ENCODE data around the gene SEMA5B.

Gene SEMA5B

DNA sequence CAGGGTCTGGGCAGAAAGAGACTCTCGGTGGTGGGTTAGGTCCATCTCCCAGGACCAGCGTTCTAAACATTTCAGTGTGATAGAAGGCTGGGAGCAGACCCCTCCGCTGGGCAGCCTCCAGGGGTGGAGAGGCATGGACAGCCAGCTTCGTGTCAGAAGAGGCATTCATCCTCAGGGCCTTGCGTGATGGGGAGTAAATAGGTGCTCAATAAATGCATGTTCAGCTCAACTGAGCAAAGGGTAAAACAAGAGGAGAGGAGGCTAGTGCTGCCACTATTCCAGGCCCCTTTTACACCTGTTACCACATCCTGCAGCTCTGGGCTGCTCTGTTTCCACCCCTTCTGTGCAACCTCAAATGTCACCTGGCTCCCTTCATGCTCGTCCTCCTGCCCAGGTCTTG lies 49.0 kb downstream of the SEMA5B start:
- TF ChIP-seq POLR2AphosphoS5 (IDR thresholded peaks at IDR 0.05; ENCODE audit: low read depth, low read length), result no peak
- no peak for TF ChIP-seq TAF1 (IDR thresholded peaks at IDR 0.05; ENCODE audit: borderline replicate concordance, insufficient read depth, low read length)
- TF ChIP-seq, protein P1, sequence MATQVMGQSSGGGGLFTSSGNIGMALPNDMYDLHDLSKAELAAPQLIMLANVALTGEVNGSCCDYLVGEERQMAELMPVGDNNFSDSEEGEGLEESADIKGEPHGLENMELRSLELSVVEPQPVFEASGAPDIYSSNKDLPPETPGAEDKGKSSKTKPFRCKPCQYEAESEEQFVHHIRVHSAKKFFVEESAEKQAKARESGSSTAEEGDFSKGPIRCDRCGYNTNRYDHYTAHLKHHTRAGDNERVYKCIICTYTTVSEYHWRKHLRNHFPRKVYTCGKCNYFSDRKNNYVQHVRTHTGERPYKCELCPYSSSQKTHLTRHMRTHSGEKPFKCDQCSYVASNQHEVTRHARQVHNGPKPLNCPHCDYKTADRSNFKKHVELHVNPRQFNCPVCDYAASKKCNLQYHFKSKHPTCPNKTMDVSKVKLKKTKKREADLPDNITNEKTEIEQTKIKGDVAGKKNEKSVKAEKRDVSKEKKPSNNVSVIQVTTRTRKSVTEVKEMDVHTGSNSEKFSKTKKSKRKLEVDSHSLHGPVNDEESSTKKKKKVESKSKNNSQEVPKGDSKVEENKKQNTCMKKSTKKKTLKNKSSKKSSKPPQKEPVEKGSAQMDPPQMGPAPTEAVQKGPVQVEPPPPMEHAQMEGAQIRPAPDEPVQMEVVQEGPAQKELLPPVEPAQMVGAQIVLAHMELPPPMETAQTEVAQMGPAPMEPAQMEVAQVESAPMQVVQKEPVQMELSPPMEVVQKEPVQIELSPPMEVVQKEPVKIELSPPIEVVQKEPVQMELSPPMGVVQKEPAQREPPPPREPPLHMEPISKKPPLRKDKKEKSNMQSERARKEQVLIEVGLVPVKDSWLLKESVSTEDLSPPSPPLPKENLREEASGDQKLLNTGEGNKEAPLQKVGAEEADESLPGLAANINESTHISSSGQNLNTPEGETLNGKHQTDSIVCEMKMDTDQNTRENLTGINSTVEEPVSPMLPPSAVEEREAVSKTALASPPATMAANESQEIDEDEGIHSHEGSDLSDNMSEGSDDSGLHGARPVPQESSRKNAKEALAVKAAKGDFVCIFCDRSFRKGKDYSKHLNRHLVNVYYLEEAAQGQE (IDR thresholded peaks at IDR 0.05; ENCODE audit: insufficient read depth in 1 of 2, low read depth in 2 of 2, low read length in 2 of 2), result no peak
- no peak for TF ChIP-seq SIN3A (IDR thresholded peaks at IDR 0.05; ENCODE audit: borderline replicate concordance, insufficient read depth, low read length)
- TF ChIP-seq FOXP2 (optimal IDR thresholded peaks at IDR 0.05; ENCODE audit: borderline replicate concordance, extremely low read depth, extremely low read length, insufficient read depth), result no peak

DNA sequence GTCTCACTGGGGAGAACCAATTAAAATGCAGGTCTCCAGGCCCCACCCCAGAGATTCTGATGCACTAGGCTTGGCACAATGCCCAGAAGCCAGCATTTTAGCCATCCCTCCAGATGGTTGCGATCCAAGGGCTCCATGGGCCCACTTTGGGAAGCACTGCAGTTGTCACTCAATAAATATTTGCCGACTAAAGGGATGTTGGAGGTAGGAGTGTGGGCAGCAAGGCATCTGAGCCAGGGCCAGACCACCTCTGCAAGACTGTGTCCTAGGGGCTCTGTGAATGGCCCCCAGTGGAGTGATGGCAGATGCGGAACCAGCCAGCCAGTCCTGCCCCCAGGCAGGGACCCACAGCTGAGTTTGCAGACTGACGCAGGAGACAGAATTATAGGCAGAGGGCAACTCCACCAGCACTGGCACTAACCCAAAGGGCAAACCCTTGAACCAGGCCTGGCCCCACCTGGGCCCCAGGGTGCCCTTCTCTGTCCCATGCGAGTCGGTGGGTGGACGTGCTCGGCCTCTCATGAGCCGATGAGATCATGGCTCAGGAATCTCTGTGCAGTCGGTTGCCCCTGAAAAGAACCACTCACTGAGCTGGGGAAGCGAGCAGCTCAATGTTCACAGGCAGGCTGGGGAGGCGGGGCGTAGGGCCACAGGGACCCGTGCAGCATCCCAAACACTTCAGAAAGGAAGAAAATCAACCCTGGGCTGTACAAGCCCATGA lies 49.7 kb downstream of the SEMA5B start:
- no peak for TF ChIP-seq POLR2AphosphoS5 (IDR thresholded peaks at IDR 0.05; ENCODE audit: low read depth, low read length)
- no peak for TF ChIP-seq TAF1 (IDR thresholded peaks at IDR 0.05; ENCODE audit: borderline replicate concordance, insufficient read depth, low read length)
- TF ChIP-seq, protein P1 (IDR thresholded peaks at IDR 0.05; ENCODE audit: insufficient read depth in 1 of 2, low read depth in 2 of 2, low read length in 2 of 2), result no peak
- TF ChIP-seq FOXP2 (optimal IDR thresholded peaks at IDR 0.05; ENCODE audit: borderline replicate concordance, extremely low read depth, extremely low read length, insufficient read depth), result no peak
- TF ChIP-seq SIN3A (IDR thresholded peaks at IDR 0.05; ENCODE audit: borderline replicate concordance, insufficient read depth, low read length), result no peak

DNA sequence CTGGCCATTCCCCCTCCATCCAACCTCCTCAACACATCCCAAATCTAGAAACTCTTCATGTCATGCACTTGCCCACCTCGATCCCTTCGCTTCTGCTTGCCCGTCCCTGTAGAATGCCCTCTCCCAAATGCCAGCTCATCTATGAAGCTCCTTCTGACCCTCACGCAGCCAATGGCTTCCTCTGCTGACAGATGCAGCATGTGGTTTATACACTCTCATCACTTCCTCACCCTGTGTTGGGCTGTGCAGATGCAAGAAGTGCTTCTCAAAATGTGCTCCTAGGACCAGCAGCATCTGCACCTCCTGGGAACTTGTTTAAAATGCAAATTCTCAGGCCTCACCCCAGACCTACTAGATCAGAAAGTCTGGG lies 51.7 kb downstream of the SEMA5B start:
- no peak for TF ChIP-seq FOXP2 (optimal IDR thresholded peaks at IDR 0.05; ENCODE audit: borderline replicate concordance, extremely low read depth, extremely low read length, insufficient read depth)
- TF ChIP-seq, protein P1 (IDR thresholded peaks at IDR 0.05; ENCODE audit: insufficient read depth in 1 of 2, low read depth in 2 of 2, low read length in 2 of 2), result no peak
- TF ChIP-seq TAF1 (IDR thresholded peaks at IDR 0.05; ENCODE audit: borderline replicate concordance, insufficient read depth, low read length), result no peak
- TF ChIP-seq POLR2AphosphoS5 (IDR thresholded peaks at IDR 0.05; ENCODE audit: low read depth, low read length), result no peak
- TF ChIP-seq SIN3A (IDR thresholded peaks at IDR 0.05; ENCODE audit: borderline replicate concordance, insufficient read depth, low read length), result no peak

DNA sequence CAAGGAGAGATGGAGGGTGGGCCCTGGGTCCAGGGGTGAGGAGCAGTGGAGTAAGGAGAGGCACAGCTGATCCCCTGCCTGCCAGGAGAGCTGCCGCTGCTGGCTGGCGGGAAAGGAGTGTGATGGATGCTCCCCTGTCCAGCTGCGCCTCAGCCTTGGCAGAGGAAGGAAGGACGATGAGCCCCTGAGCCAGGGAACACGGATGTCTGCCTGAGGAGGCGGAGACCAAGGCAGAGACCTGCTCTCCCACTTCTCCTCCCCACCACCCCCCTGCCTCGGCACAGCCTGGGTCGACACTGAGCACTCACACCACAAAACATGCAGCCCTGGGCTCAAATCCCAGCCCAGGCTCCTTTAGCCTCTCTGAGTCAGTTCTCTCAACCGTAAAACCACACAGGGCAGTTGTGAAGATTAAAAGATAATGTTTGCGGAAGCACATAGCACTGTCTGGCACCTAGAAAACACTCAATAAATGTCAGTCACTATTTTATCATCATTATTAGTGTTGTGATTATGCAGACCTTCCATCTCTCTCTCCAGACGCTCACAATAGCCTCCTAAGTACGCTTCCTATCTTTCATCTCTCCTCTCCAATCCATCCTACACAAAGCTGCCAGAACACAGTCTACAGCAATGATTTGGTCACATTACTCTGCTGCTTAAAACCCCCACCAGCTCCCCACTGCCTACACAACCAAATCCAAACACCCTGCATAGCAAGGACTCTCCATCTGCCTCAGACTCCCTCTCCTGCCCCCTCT lies 52.2 kb downstream of the SEMA5B start:
- TF ChIP-seq, protein P1 (IDR thresholded peaks at IDR 0.05; ENCODE audit: insufficient read depth in 1 of 2, low read depth in 2 of 2, low read length in 2 of 2), result no peak
- TF ChIP-seq POLR2AphosphoS5 (IDR thresholded peaks at IDR 0.05; ENCODE audit: low read depth, low read length), result no peak
- TF ChIP-seq TAF1 (IDR thresholded peaks at IDR 0.05; ENCODE audit: borderline replicate concordance, insufficient read depth, low read length), result no peak
- TF ChIP-seq FOXP2 (optimal IDR thresholded peaks at IDR 0.05; ENCODE audit: borderline replicate concordance, extremely low read depth, extremely low read length, insufficient read depth), result no peak
- no peak for TF ChIP-seq SIN3A (IDR thresholded peaks at IDR 0.05; ENCODE audit: borderline replicate concordance, insufficient read depth, low read length)

Data from PFSK-1 (cell line).